ENCODE data around the gene NEURL4. TPM values are rescaled to one million over a fixed set of nuclear protein-coding genes. Genes with fewer than 3 reads are reported as not detected.

Gene NEURL4
- total RNA-seq, 1 donor = 19.4 TPM

GRCh38 chr17:7295230-7296180 lies 33.6 kb downstream of the NEURL4 start:
- no peak for TF ChIP-seq CTCF (IDR thresholded peaks at IDR 0.05; ENCODE audit: insufficient read depth, low read depth, low read length)
- H3K4me3 ChIP-seq (ENCODE audit: low read depth, low read length) = no peak overlapping the region
- DNase-seq (ENCODE audit: low read depth) = no peak

- peak within 1 kb of the TSS; percentile 31 for H3K4me3 ChIP-seq (ENCODE audit: low read depth, low read length)
- TF ChIP-seq CTCF (IDR thresholded peaks at IDR 0.05; ENCODE audit: insufficient read depth, low read depth, low read length) = no peak
- DNase-seq (ENCODE audit: low read depth) = peak; percentile 44
These were observed 34.5 kb downstream of the NEURL4 start, which contains the start of gene YBX2 for GRCh38 chr17:7294614-7295153. YBX2 (minus strand) TSS chr17:7294639; CDS start chr17:7294500, 139 bp downstream.

- TF ChIP-seq CTCF (IDR thresholded peaks at IDR 0.05; ENCODE audit: insufficient read depth, low read depth, low read length) = no peak
- no peak for DNase-seq (ENCODE audit: low read depth)
- H3K4me3 ChIP-seq (ENCODE audit: low read depth, low read length) = no peak overlapping the region
These were observed 35.1 kb downstream of the NEURL4 start for GRCh38 chr17:7293816-7294613.

GRCh38 chr17:7293159-7293558 lies 36.0 kb downstream of the NEURL4 start:
- H3K4me3 ChIP-seq (ENCODE audit: low read depth, low read length) = no peak overlapping the region
- no peak for TF ChIP-seq CTCF (IDR thresholded peaks at IDR 0.05; ENCODE audit: insufficient read depth, low read depth, low read length)
- no peak for DNase-seq (ENCODE audit: low read depth)

GRCh38 chr17:7292729-7293128 lies 36.4 kb downstream of the NEURL4 start:
- H3K4me3 ChIP-seq (ENCODE audit: low read depth, low read length) = no peak overlapping the region
- TF ChIP-seq CTCF (IDR thresholded peaks at IDR 0.05; ENCODE audit: insufficient read depth, low read depth, low read length) = no peak
- DNase-seq (ENCODE audit: low read depth) = no peak

- no peak for DNase-seq (ENCODE audit: low read depth)
- no peak for TF ChIP-seq CTCF (IDR thresholded peaks at IDR 0.05; ENCODE audit: insufficient read depth, low read depth, low read length)
- H3K4me3 ChIP-seq (ENCODE audit: low read depth, low read length) = no peak overlapping the region
These were observed 36.9 kb downstream of the NEURL4 start for GRCh38 chr17:7292194-7292593.
